Trophoblast cell (in vitro differentiated cells and primary cell): ENCODE measurements around the gene CYSTM1.
A peak's percentile ranks its signal among the peaks of the same experiment; 100 is the strongest.

Source experiments
- DNase-seq, 2 donors: peaks; one replicate each; pipeline ENCODE4 v3.0.0-alpha.2; 2016
- H2AFZ ChIP-seq: 2 replicates; pipeline ENCODE4 v1.6.1; 2013; ENCODE audit warnings: low read length, moderate library complexity, mild to moderate bottlenecking; ENCODE audit not compliant: insufficient read depth, poor library complexity
- H2AK5ac ChIP-seq: 2 replicates; pipeline ENCODE4 v1.6.1; 2013; ENCODE audit warnings: mild to moderate bottlenecking, low read length
- H2BK120ac ChIP-seq: 2 replicates; pipeline ENCODE4 v1.6.1; 2013; ENCODE audit warnings: low read length, mild to moderate bottlenecking, moderate library complexity; ENCODE audit not compliant: insufficient read depth, poor library complexity
- H2BK12ac ChIP-seq: 2 replicates; pipeline ENCODE4 v1.6.1; 2013; ENCODE audit warnings: mild to moderate bottlenecking, low read length, moderate library complexity
- H2BK5ac ChIP-seq: 2 replicates; pipeline ENCODE4 v1.6.1; 2013; ENCODE audit warnings: low read length, low read depth, moderate library complexity, mild to moderate bottlenecking; ENCODE audit not compliant: poor library complexity
- H3K14ac ChIP-seq: 2 replicates; pipeline ENCODE4 v1.6.1; 2013; ENCODE audit warnings: mild to moderate bottlenecking, low read length
- H3K18ac ChIP-seq: 2 replicates; pipeline ENCODE4 v1.6.1; 2013; ENCODE audit warnings: mild to moderate bottlenecking, low read length
- H3K23ac ChIP-seq: 2 replicates; pipeline ENCODE4 v1.6.1; 2013; ENCODE audit warnings: low read length
- H3K27ac ChIP-seq: 2 replicates; pipeline ENCODE4 v1.5.1; 2013; ENCODE audit warnings: low read depth, mild to moderate bottlenecking, inconsistent platforms, low read length, moderate library complexity
- H3K27me3 ChIP-seq: 2 replicates; pipeline ENCODE4 v1.6.1; 2013; ENCODE audit warnings: inconsistent platforms, mild to moderate bottlenecking, low read length, moderate library complexity; ENCODE audit not compliant: insufficient read depth
- H3K36me3 ChIP-seq, 2 experiments: 1 replicate in 1 of 2; 2 replicates in 1 of 2; pipeline ENCODE4 v1.6.1; 2013; ENCODE audit warnings: low read length in 2 of 2, mild to moderate bottlenecking in 2 of 2, moderate library complexity in 1 of 2; ENCODE audit not compliant: insufficient read depth in 2 of 2, control insufficient read depth in 1 of 2
- H3K4ac ChIP-seq: 2 replicates; pipeline ENCODE4 v1.6.1; 2013; ENCODE audit warnings: low read depth, mild to moderate bottlenecking, low read length, moderate library complexity
- H3K4me1 ChIP-seq, 2 experiments: 1 replicate in 1 of 2; 2 replicates in 1 of 2; pipeline ENCODE4 v1.6.1; 2013; ENCODE audit warnings: low read length in 2 of 2, mild to moderate bottlenecking in 2 of 2, moderate library complexity in 1 of 2; ENCODE audit not compliant: insufficient read depth in 2 of 2, control insufficient read depth in 1 of 2
- H3K4me2 ChIP-seq: 2 replicates; pipeline ENCODE4 v1.6.1; 2013; ENCODE audit warnings: inconsistent platforms, mild to moderate bottlenecking, low read length, moderate library complexity
- H3K4me3 ChIP-seq: 2 replicates; pipeline ENCODE4 v1.5.1; 2013; ENCODE audit warnings: mild to moderate bottlenecking, low read depth, low read length, inconsistent platforms
- H3K79me1 ChIP-seq: one replicate; pipeline ENCODE4 v1.6.1; 2013; ENCODE audit warnings: low read length
- H3K79me2 ChIP-seq: 2 replicates; pipeline ENCODE4 v1.6.1; 2013; ENCODE audit warnings: low read length, mild to moderate bottlenecking; ENCODE audit not compliant: control insufficient read depth, insufficient read depth, poor library complexity
- H3K9ac ChIP-seq: 2 replicates; pipeline ENCODE4 v1.6.1; 2013; ENCODE audit warnings: mild to moderate bottlenecking, low read length
- H3K9me3 ChIP-seq: 2 replicates; pipeline ENCODE4 v1.6.1; 2013; ENCODE audit warnings: low read depth, mild to moderate bottlenecking, control low read depth, inconsistent platforms, low read length; ENCODE audit not compliant: insufficient read depth
- H4K12ac ChIP-seq: 2 replicates; pipeline ENCODE4 v1.6.1; 2013; ENCODE audit warnings: low read depth, mild to moderate bottlenecking, low read length, moderate library complexity
- H4K8ac ChIP-seq: 2 replicates; pipeline ENCODE4 v1.6.1; 2013; ENCODE audit warnings: low read depth, mild to moderate bottlenecking, low read length, moderate library complexity
- H4K91ac ChIP-seq: one replicate; pipeline ENCODE4 v1.6.1; 2013; ENCODE audit warnings: low read depth, mild to moderate bottlenecking, low read length, moderate library complexity
- WGBS: extraction: QIAGEN DNeasy Blood & Tissue Kit; methylation state at CpG from one replicate; pipeline ENCODE4 v1.1.7; 2013; ENCODE audit warnings: missing lambda C conversion rate; ENCODE audit not compliant: insufficient read length, insufficient coverage; ENCODE audit errors: extremely low coverage; 5-methylcytosine and 5-hydroxymethylcytosine counted together

Gene CYSTM1

GRCh38 chr5:140130949-140131733, 43.8 kb upstream of the CYSTM1 start:
- H3K79me2 ChIP-seq: no peaks in the 10 kb centered on the region
- H3K4me2 ChIP-seq: no peak overlapping the region
- no peak for DNase-seq
- no peak overlapping the region for H2BK120ac ChIP-seq
- H4K8ac ChIP-seq: no peak overlapping the region
- no peak overlapping the region for H3K27ac ChIP-seq
- H3K14ac ChIP-seq: no peak overlapping the region
- no peak overlapping the region for H4K12ac ChIP-seq
- H3K23ac ChIP-seq: no peak overlapping the region
- no peaks in the 10 kb centered on the region for H3K9me3 ChIP-seq
- H3K36me3 ChIP-seq: no peaks in the 10 kb centered on the region
- no peak overlapping the region for H3K4ac ChIP-seq
- no peak overlapping the region for H2BK5ac ChIP-seq
- H2AFZ ChIP-seq: no peak overlapping the region
- no peak overlapping the region for H2AK5ac ChIP-seq
- H2BK12ac ChIP-seq: no peak overlapping the region
- H4K91ac ChIP-seq: no peak overlapping the region
- H3K79me1 ChIP-seq: no peaks in the 10 kb centered on the region
- H3K4me3 ChIP-seq: no peak overlapping the region
- no peak overlapping the region for H3K18ac ChIP-seq
- H3K27me3 ChIP-seq: peaks cover 3% of the 10 kb centered on the region
- no CpG with 5 or more reads among the region's 5 CpGs for WGBS
- H3K4me1 ChIP-seq: no peaks in the 10 kb centered on the region
- no peak overlapping the region for H3K9ac ChIP-seq

- no peak overlapping the region for H3K4me3 ChIP-seq
- no peak for DNase-seq
- no peak overlapping the region for H3K27ac ChIP-seq
- H3K79me2 ChIP-seq: no peaks in the 10 kb centered on the region
- H3K9ac ChIP-seq: no peak overlapping the region
- H3K36me3 ChIP-seq: no peaks in the 10 kb centered on the region
- H4K8ac ChIP-seq: no peak overlapping the region
- no peaks in the 10 kb centered on the region for H3K4me1 ChIP-seq
- no peak overlapping the region for H2AFZ ChIP-seq
- H4K12ac ChIP-seq: no peak overlapping the region
- no peak overlapping the region for H2AK5ac ChIP-seq
- H2BK120ac ChIP-seq: no peak overlapping the region
- no peak overlapping the region for H3K4me2 ChIP-seq
- H3K79me1 ChIP-seq: no peaks in the 10 kb centered on the region
- no peak overlapping the region for H2BK12ac ChIP-seq
- H2BK5ac ChIP-seq: no peak overlapping the region
- H3K27me3 ChIP-seq: peaks cover 2% of the 10 kb centered on the region
- H3K18ac ChIP-seq: no peak overlapping the region
- H3K14ac ChIP-seq: no peak overlapping the region
- H3K23ac ChIP-seq: no peak overlapping the region
- H3K9me3 ChIP-seq: no peaks in the 10 kb centered on the region
- no peak overlapping the region for H4K91ac ChIP-seq
- no peak overlapping the region for H3K4ac ChIP-seq
- no CpG with 5 or more reads among the region's 3 CpGs for WGBS
Observed at GRCh38 chr5:140131967-140132409, 43.0 kb upstream of the CYSTM1 start.

GRCh38 chr5:140133514-140134167, 41.3 kb upstream of the CYSTM1 start:
- H3K18ac ChIP-seq: no peak overlapping the region
- no peaks in the 10 kb centered on the region for H3K36me3 ChIP-seq
- H3K4me3 ChIP-seq: no peak overlapping the region
- no peak overlapping the region for H4K12ac ChIP-seq
- no peak overlapping the region for H4K91ac ChIP-seq
- no CpG with 5 or more reads among the region's 4 CpGs for WGBS
- no peak overlapping the region for H2AK5ac ChIP-seq
- H3K79me2 ChIP-seq: no peaks in the 10 kb centered on the region
- no peak overlapping the region for H2BK120ac ChIP-seq
- no peak overlapping the region for H3K9ac ChIP-seq
- no peak overlapping the region for H4K8ac ChIP-seq
- no peaks in the 10 kb centered on the region for H3K4me1 ChIP-seq
- H3K14ac ChIP-seq: no peak overlapping the region
- H3K9me3 ChIP-seq: no peaks in the 10 kb centered on the region
- no peak overlapping the region for H2AFZ ChIP-seq
- H2BK12ac ChIP-seq: no peak overlapping the region
- H3K4ac ChIP-seq: no peak overlapping the region
- no peaks in the 10 kb centered on the region for H3K27me3 ChIP-seq
- no peak overlapping the region for H3K4me2 ChIP-seq
- H3K23ac ChIP-seq: no peak overlapping the region
- no peak for DNase-seq
- H2BK5ac ChIP-seq: no peak overlapping the region
- no peaks in the 10 kb centered on the region for H3K79me1 ChIP-seq
- H3K27ac ChIP-seq: no peak overlapping the region

- Histone ChIP-seq H3K4me1 (no peaks in the 10 kb centered on the region), H3K4ac (no peak overlapping the region), H2BK5ac (no peak overlapping the region), H3K36me3 (no peaks in the 10 kb centered on the region), H4K12ac (no peak overlapping the region), H4K91ac (no peak overlapping the region), H3K4me3 (no peak overlapping the region), H2BK120ac (no peak overlapping the region), H3K9me3 (no peaks in the 10 kb centered on the region), H4K8ac (no peak overlapping the region), H3K79me2 (no peaks in the 10 kb centered on the region), H3K4me2 (no peak overlapping the region), H3K27ac (no peak overlapping the region), H3K27me3 (no peaks in the 10 kb centered on the region), H2AK5ac (no peak overlapping the region), H3K14ac (no peak overlapping the region), H2AFZ (no peak overlapping the region), H3K18ac (no peak overlapping the region), H3K79me1 (no peaks in the 10 kb centered on the region), H3K9ac (no peak overlapping the region), H2BK12ac (no peak overlapping the region), H3K23ac (no peak overlapping the region)
- peak in 1 of 2 donors; percentile 27 for DNase-seq
- no CpG with 5 or more reads among the region's 2 CpGs for WGBS
Observed at GRCh38 chr5:140134277-140134935, 40.6 kb upstream of the CYSTM1 start.
